Prostate gland (tissue), 2 donors: ENCODE data around the gene FAM107B. TPM values are rescaled to one million over a fixed set of nuclear protein-coding genes. Genes with fewer than 3 reads are reported as not detected.

ENCODE experiments used
- DNase-seq: peaks from one replicate; pipeline ENCODE4 v3.0.0-alpha.2; 2019; ENCODE audit warnings: low spot score
- H3K27ac ChIP-seq, 2 donors: fragments of 200-600 bp; sonication (generic); 2 replicates each; pipeline ENCODE4 v1.5.1; 2017 to 2019
- H3K27me3 ChIP-seq: fragments of 200-600 bp; sonication (generic); replicated peaks from 2 replicates; pipeline ENCODE4 v1.5.1; 2019; ENCODE audit not compliant: insufficient read depth
- H3K36me3 ChIP-seq, 2 donors: fragments of 200-600 bp; sonication (generic); 1 replicate in 1 of 2; 2 replicates in 1 of 2; pipeline versions ENCODE4 v1.5.1 to v1.8.1; 2017 to 2019
- H3K4me1 ChIP-seq: fragments of 200-600 bp; sonication (generic); replicated peaks from 2 replicates; pipeline ENCODE4 v1.5.1; 2019
- H3K4me3 ChIP-seq, 2 donors: fragments of 200-600 bp; sonication (generic); 2 replicates each; pipeline ENCODE4 v1.5.1; 2017 to 2019
- H3K9me3 ChIP-seq: fragments of 200-600 bp; sonication (generic); 2 replicates; pipeline ENCODE4 v1.5.1; 2017
- POLR2A ChIP-seq: fragments of 450-650 bp; IDR thresholded peaks from one replicate; pipeline ENCODE4 v1.6.1; 2016; ENCODE audit warnings: antibody characterized with exemption, mild to moderate bottlenecking
- POLR2AphosphoS5 ChIP-seq: sonication (generic); formaldehyde crosslinking; IDR thresholded peaks from one replicate; pipeline ENCODE4 v1.6.1; 2017; ENCODE audit warnings: antibody characterized with exemption
- WGBS: methylation state at CpG from one replicate; pipeline ENCODE4 v1.1.5; 2018; 5-methylcytosine and 5-hydroxymethylcytosine counted together
- intact Hi-C: fragments of 100-400 bp; cut with DNase I; formaldehyde crosslinking; loops from one replicate; pipeline ENCODE4 v1.14.2; 2022
- total RNA-seq, 2 donors: library from RNA; depleted of rRNA; stranded (reverse); fragments of >200 nt; gene quantifications; one replicate each; pipeline ENCODE4 v1.1.0, GENCODE V29; 2016
- TF ChIP-seq, protein P1 (sequence below), 4 experiments: fragments of 200-600 bp in 2 of 4; fragments of 450-650 bp in 2 of 4; sonication (generic) in 2 of 4; IDR thresholded peaks; 1 replicate in 3 of 4; 2 replicates in 1 of 4; pipeline ENCODE4 v1.5.1; 2016 to 2019; ENCODE audit warnings: antibody characterized with exemption in 4 of 4, mild to moderate bottlenecking in 2 of 4, moderate library complexity in 2 of 4

FAM107B gene
- total RNA-seq, 2 donors from 2014 or later, result 32.9 to 63.9 TPM

DNA sequence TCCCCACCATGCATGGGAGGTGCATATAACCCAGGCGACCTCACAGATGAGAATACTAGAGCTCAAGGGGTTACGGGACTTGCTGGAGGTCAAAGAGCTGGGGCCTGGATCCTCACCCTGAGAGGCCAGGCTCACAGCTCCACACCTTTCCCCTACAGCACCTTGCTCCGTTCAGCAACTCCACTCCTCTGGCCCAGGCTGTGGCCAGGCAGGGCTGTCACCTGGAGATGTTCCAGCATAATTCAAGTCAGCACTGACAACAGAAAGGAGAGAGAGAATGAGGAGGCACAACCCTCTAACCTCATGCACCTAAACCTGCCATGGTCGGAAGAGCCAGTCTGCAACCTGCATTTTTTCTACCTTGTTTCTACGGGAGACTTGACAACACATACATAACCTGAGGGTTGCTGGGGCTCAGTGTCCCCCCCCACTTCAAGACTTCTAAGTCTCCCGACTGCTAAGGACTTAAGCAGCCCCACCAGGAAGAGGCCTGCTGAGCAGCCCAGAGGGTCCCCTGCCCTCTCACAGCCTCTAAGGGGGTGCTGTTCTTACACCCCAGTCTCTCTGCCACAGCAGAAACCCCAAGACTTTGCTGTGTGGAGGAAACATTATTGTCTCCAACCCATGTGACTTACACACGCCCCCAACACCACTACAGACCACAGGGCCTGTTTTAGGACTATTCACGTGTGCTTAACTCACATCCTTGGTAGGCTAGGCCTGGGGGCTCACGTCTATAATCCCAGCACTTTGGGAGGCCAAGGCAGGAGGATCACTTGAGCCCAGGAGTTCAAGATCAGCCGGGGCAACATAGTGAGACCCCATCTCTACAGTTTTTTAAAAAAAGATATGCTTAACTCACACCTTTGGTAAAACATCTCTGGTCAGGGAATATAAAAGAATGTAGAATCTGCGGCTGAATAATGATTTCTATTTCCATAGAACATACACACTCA lies 175.6 kb downstream of the FAM107B start:
- Histone ChIP-seq H3K27me3 (no peaks in the 10 kb centered on the region), H3K4me1 (no peaks in the 10 kb centered on the region), H3K27ac (no peak overlapping the region), H3K36me3 (no peaks in the 10 kb centered on the region), H3K4me3 (no peak overlapping the region), H3K9me3 (no peaks in the 10 kb centered on the region)
- intact Hi-C loops, result no loop called here
- no peak for DNase-seq
- WGBS, result 93% methylated on average over 11 of the region's 11 CpGs
- TF ChIP-seq, protein P1, sequence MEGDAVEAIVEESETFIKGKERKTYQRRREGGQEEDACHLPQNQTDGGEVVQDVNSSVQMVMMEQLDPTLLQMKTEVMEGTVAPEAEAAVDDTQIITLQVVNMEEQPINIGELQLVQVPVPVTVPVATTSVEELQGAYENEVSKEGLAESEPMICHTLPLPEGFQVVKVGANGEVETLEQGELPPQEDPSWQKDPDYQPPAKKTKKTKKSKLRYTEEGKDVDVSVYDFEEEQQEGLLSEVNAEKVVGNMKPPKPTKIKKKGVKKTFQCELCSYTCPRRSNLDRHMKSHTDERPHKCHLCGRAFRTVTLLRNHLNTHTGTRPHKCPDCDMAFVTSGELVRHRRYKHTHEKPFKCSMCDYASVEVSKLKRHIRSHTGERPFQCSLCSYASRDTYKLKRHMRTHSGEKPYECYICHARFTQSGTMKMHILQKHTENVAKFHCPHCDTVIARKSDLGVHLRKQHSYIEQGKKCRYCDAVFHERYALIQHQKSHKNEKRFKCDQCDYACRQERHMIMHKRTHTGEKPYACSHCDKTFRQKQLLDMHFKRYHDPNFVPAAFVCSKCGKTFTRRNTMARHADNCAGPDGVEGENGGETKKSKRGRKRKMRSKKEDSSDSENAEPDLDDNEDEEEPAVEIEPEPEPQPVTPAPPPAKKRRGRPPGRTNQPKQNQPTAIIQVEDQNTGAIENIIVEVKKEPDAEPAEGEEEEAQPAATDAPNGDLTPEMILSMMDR (IDR thresholded peaks at IDR 0.05), result no peak
- TF ChIP-seq POLR2AphosphoS5 (no peak), POLR2A (no peak)

DNA sequence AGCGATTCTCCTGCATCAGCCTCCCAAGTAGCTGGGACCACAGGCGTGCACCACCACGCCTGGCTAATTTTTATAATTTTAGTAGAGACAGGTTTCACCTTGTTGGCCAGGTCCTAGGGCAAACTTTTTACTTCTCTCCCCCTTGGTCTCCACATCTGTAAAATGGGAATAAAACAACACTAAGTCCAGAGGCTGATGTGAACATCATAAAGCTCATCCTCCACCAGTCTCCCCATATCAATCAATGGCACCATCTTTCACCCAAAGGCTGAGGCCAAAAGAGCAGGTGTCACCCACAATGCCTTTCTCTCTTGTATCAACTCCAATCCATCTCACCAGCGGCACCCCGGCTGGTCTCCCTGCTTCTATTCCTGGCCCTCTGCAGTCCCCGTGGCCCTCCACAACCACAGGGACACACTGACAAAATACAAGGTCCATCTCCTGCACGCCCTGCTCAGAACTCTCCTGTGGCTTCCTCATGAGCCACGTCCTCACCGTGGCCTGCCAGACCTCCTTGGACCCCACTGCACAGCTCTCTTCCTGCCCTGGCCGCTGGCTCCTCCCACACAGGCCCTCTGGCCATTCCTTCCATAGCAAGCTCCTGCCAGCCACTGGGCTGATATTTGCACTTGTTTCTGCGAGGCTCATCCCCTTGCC lies 179.0 kb downstream of the FAM107B start:
- H3K27ac ChIP-seq, result no peak overlapping the region
- no peak overlapping the region for H3K4me3 ChIP-seq
- H3K9me3 ChIP-seq, result no peaks in the 10 kb centered on the region
- H3K27me3 ChIP-seq, result no peaks in the 10 kb centered on the region
- no peak for TF ChIP-seq POLR2AphosphoS5
- no peak for TF ChIP-seq POLR2A
- TF ChIP-seq, protein P1 (IDR thresholded peaks at IDR 0.05), result no peak
- WGBS, result 94% methylated on average over 11 of the region's 11 CpGs
- DNase-seq, result no peak
- H3K4me1 ChIP-seq, result no peaks in the 10 kb centered on the region
- intact Hi-C loops, result no loop called here
- no peaks in the 10 kb centered on the region for H3K36me3 ChIP-seq

DNA sequence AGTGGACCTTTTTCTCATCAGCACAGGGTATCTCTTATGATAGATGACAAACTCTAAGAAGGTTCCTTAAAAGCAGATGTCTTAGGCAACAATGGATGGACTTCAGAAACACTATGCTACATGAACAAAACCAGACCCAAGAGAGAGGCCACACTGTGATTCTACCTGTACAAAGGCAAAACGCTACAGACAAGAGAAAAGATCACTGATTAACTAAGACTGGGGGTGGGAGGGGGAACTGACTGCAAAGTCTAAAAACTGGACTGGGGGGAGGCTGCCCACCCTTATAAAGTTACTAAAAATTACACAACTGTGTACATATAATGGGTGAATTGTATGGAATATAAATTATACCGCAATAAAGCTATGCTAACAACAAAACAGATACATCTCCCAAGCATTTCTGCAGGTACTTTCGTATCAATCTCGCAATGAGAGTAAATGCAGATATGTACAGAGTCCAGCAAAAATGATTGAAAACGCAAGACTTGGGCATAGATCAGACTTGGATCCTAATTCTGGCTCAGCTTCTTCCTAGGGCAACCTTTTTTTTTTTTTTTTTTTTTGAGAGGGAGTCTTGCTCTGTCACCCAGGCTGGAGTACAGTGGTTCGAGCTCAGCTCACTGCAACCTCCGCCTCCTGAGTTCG lies 179.7 kb downstream of the FAM107B start:
- H3K9me3 ChIP-seq, result no peaks in the 10 kb centered on the region
- no peak overlapping the region for H3K27ac ChIP-seq
- H3K4me1 ChIP-seq, result no peaks in the 10 kb centered on the region
- WGBS, result 90% methylated on average over 8 of the region's 8 CpGs
- TF ChIP-seq POLR2AphosphoS5 (no peak), POLR2A (no peak)
- TF ChIP-seq, protein P1 (IDR thresholded peaks at IDR 0.05), result no peak
- no peak for DNase-seq
- intact Hi-C loops, result no loop called here
- H3K36me3 ChIP-seq, result no peaks in the 10 kb centered on the region
- no peak overlapping the region for H3K4me3 ChIP-seq
- H3K27me3 ChIP-seq, result no peaks in the 10 kb centered on the region

GRCh38 chr10:14593806-14594205 lies 180.9 kb downstream of the FAM107B start:
- intact Hi-C loops, result no loop called here
- TF ChIP-seq, protein P1 (IDR thresholded peaks at IDR 0.05), result no peak
- no peak for TF ChIP-seq POLR2A
- TF ChIP-seq POLR2AphosphoS5, result no peak
- H3K27ac ChIP-seq, result no peak overlapping the region
- no peaks in the 10 kb centered on the region for H3K9me3 ChIP-seq
- DNase-seq, result no peak
- H3K27me3 ChIP-seq, result no peaks in the 10 kb centered on the region
- H3K36me3 ChIP-seq, result no peaks in the 10 kb centered on the region
- WGBS, result 83% methylated on average over 3 of the region's 3 CpGs
- no peaks in the 10 kb centered on the region for H3K4me1 ChIP-seq
- H3K4me3 ChIP-seq, result no peak overlapping the region
